HG03575 (cell line): ENCODE data around the gene PTP4A1.
A peak's percentile ranks its signal among the peaks of the same experiment; 100 is the strongest.
"Not testable (repeated sequence)": the region's sequence is repeated elsewhere in the genome, so short reads cannot be mapped to it uniquely, and the experiment has no call there.

Experiments used
- ATAC-seq: cut with Tn5 transposase; IDR thresholded peaks from one replicate; pipeline ENCODE4 v1.9.1; 2021; ENCODE audit not compliant: unreplicated experiment, insufficient number of reproducible peaks, low FRiP score; ENCODE audit errors: extremely low read depth

The PTP4A1 gene

GRCh38 chr6:63578757-63579156 lies 6.5 kb downstream of the PTP4A1 start:
- no peak for ATAC-seq

- no peak for ATAC-seq
These were observed 7.8 kb downstream of the PTP4A1 start for GRCh38 chr6:63579937-63580703.

GRCh38 chr6:63580704-63580961 lies 8.4 kb downstream of the PTP4A1 start:
- no peak for ATAC-seq

GRCh38 chr6:63581355-63582013 lies 9.2 kb downstream of the PTP4A1 start:
- no peak for ATAC-seq

GRCh38 chr6:63582579-63583231 lies 10.4 kb downstream of the PTP4A1 start:
- ATAC-seq: no peak

- no peak for ATAC-seq
These were observed 11.8 kb downstream of the PTP4A1 start for GRCh38 chr6:63584125-63584514.

- no peak for ATAC-seq
These were observed 12.3 kb downstream of the PTP4A1 start for GRCh38 chr6:63584566-63584965.

- ATAC-seq: not testable (repeated sequence)
These were observed 13.4 kb downstream of the PTP4A1 start for GRCh38 chr6:63585652-63586051.

- no peak for ATAC-seq
These were observed 17.7 kb downstream of the PTP4A1 start for GRCh38 chr6:63589952-63590411.

GRCh38 chr6:63592886-63593285 lies 20.6 kb downstream of the PTP4A1 start:
- ATAC-seq: no peak

GRCh38 chr6:63597141-63598048 lies 25.1 kb downstream of the PTP4A1 start:
- ATAC-seq: no peak

GRCh38 chr6:63598049-63599036 lies 26.1 kb downstream of the PTP4A1 start:
- ATAC-seq: peak; percentile 96

GRCh38 chr6:63599243-63599642 lies 27.0 kb downstream of the PTP4A1 start:
- no peak for ATAC-seq

- ATAC-seq: no peak
These were observed 27.9 kb downstream of the PTP4A1 start for GRCh38 chr6:63600136-63600535.

- no peak for ATAC-seq
These were observed 37.0 kb downstream of the PTP4A1 start for GRCh38 chr6:63609231-63609630.

GRCh38 chr6:63610944-63611343 lies 38.7 kb downstream of the PTP4A1 start:
- no peak for ATAC-seq

GRCh38 chr6:63611560-63611959 lies 39.3 kb downstream of the PTP4A1 start:
- no peak for ATAC-seq

GRCh38 chr6:63615590-63615989 lies 43.3 kb downstream of the PTP4A1 start:
- no peak for ATAC-seq
